WTC11 (cell line): ENCODE data around the gene RHBDL1. TPM values are rescaled to one million over a fixed set of nuclear protein-coding genes. Genes with fewer than 3 reads are reported as not detected.

Experiments
- ATF1 ChIP-seq: sonication (generic); formaldehyde crosslinking; IDR thresholded peaks from 2 replicates; pipeline ENCODE4 v1.8.1; 2023; ENCODE audit warnings: mild to moderate bottlenecking, moderate library complexity, missing genetic modification reagents
- CREB1 ChIP-seq: sonication (generic); formaldehyde crosslinking; IDR thresholded peaks from 2 replicates; pipeline ENCODE4 v1.8.0; 2023; ENCODE audit warnings: mild to moderate bottlenecking, missing genetic modification reagents
- CTCF ChIP-seq: fragments of 200-600 bp; IDR thresholded peaks from 2 replicates; pipeline ENCODE4 v1.8.0; 2022; ENCODE audit warnings: antibody characterized with exemption
- FOXJ3 ChIP-seq: sonication (generic); formaldehyde crosslinking; IDR thresholded peaks from 2 replicates; pipeline ENCODE4 v1.9.0; 2021; ENCODE audit warnings: missing genetic modification reagents, mild to moderate bottlenecking, borderline replicate concordance
- GABPB1 ChIP-seq: sonication (generic); formaldehyde crosslinking; IDR thresholded peaks from 2 replicates; pipeline ENCODE4 v1.8.1; 2023; ENCODE audit warnings: mild to moderate bottlenecking, missing genetic modification reagents
- GRHL2 ChIP-seq: fragments of 250-450 bp; sonication (Bioruptor Pico); IDR thresholded peaks from 2 replicates; pipeline ENCODE4 v1.8.0; 2022; ENCODE audit warnings: mild to moderate bottlenecking, moderate library complexity; ENCODE audit not compliant: insufficient replicate concordance, severe bottlenecking
- GTF2I ChIP-seq: fragments of 250-450 bp; sonication (Bioruptor Pico); conservative IDR thresholded peaks from 2 replicates; pipeline ENCODE4 v1.4.0; 2021; ENCODE audit warnings: mild to moderate bottlenecking
- JAZF1 ChIP-seq: fragments of 250-450 bp; sonication (Bioruptor Pico); IDR thresholded peaks from 2 replicates; pipeline ENCODE4 v1.9.0; 2021; ENCODE audit warnings: moderate library complexity, mild to moderate bottlenecking, inconsistent platforms
- MLX ChIP-seq: sonication (generic); formaldehyde crosslinking; IDR thresholded peaks from 2 replicates; pipeline ENCODE4 v1.8.1; 2023; ENCODE audit warnings: mild to moderate bottlenecking, missing genetic modification reagents, moderate library complexity
- NFATC4 ChIP-seq: fragments of 250-450 bp; sonication (Bioruptor Pico); IDR thresholded peaks from 2 replicates; pipeline ENCODE4 v1.9.0; 2021; ENCODE audit warnings: mild to moderate bottlenecking
- NR1H2 ChIP-seq: sonication (generic); formaldehyde crosslinking; IDR thresholded peaks from 2 replicates; pipeline ENCODE4 v1.9.0; 2021; ENCODE audit warnings: mild to moderate bottlenecking, moderate library complexity, missing genetic modification reagents
- NR2C2 ChIP-seq: sonication (generic); formaldehyde crosslinking; IDR thresholded peaks from 2 replicates; pipeline ENCODE4 v1.8.0; 2022; ENCODE audit warnings: mild to moderate bottlenecking, missing genetic modification reagents
- ZBTB21 ChIP-seq: sonication (generic); formaldehyde crosslinking; IDR thresholded peaks from 2 replicates; pipeline ENCODE4 v1.8.1; 2023; ENCODE audit warnings: mild to moderate bottlenecking, missing genetic modification reagents, borderline replicate concordance
- total RNA-seq: library from RNA; stranded (reverse); gene quantifications from 3 replicates; pipeline ENCODE4 v1.2.3, GENCODE V29; 2021
- TF ChIP-seq, protein P1 (sequence below): sonication (generic); formaldehyde crosslinking; IDR thresholded peaks from 2 replicates; pipeline ENCODE4 v1.8.1; 2023; ENCODE audit warnings: mild to moderate bottlenecking, missing genetic modification reagents
- TF ChIP-seq, protein P2 (sequence below): fragments of 250-450 bp; sonication (Bioruptor Pico); IDR thresholded peaks from 2 replicates; pipeline ENCODE4 v1.9.0; 2021; ENCODE audit warnings: mild to moderate bottlenecking
- TF ChIP-seq, protein P3 (sequence below): sonication (generic); formaldehyde crosslinking; IDR thresholded peaks from 2 replicates; pipeline ENCODE4 v1.8.0; 2023; ENCODE audit warnings: missing genetic modification reagents, mild to moderate bottlenecking, borderline replicate concordance
- TF ChIP-seq, protein P4 (sequence below): sonication (generic); formaldehyde crosslinking; IDR thresholded peaks from 2 replicates; pipeline ENCODE4 v1.8.1; 2022; ENCODE audit warnings: mild to moderate bottlenecking, moderate library complexity, missing genetic modification reagents
- TF ChIP-seq, protein P5 (sequence below): sonication (generic); formaldehyde crosslinking; IDR thresholded peaks from 2 replicates; pipeline ENCODE4 v1.8.1; 2022; ENCODE audit warnings: low read depth, missing genetic modification reagents, borderline replicate concordance
- TF ChIP-seq, protein P6 (sequence below): sonication (generic); formaldehyde crosslinking; IDR thresholded peaks from 2 replicates; pipeline ENCODE4 v1.8.1; 2022; ENCODE audit warnings: missing genetic modification reagents, borderline replicate concordance
- TF ChIP-seq, protein P7 (sequence below): sonication (generic); formaldehyde crosslinking; IDR thresholded peaks from 2 replicates; pipeline ENCODE4 v1.8.0; 2023; ENCODE audit warnings: missing genetic modification reagents

RHBDL1 gene
- total RNA-seq, 1 experiment from 2014 or later, result 8.2 TPM

GRCh38 chr16:700684-701584, 25.5 kb downstream of the RHBDL1 start (continued):
- TF ChIP-seq, protein P1, sequence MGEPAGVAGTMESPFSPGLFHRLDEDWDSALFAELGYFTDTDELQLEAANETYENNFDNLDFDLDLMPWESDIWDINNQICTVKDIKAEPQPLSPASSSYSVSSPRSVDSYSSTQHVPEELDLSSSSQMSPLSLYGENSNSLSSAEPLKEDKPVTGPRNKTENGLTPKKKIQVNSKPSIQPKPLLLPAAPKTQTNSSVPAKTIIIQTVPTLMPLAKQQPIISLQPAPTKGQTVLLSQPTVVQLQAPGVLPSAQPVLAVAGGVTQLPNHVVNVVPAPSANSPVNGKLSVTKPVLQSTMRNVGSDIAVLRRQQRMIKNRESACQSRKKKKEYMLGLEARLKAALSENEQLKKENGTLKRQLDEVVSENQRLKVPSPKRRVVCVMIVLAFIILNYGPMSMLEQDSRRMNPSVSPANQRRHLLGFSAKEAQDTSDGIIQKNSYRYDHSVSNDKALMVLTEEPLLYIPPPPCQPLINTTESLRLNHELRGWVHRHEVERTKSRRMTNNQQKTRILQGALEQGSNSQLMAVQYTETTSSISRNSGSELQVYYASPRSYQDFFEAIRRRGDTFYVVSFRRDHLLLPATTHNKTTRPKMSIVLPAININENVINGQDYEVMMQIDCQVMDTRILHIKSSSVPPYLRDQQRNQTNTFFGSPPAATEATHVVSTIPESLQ, result no peak
- TF ChIP-seq, protein P2, sequence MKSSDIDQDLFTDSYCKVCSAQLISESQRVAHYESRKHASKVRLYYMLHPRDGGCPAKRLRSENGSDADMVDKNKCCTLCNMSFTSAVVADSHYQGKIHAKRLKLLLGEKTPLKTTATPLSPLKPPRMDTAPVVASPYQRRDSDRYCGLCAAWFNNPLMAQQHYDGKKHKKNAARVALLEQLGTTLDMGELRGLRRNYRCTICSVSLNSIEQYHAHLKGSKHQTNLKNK (CRISPR knock-in tag), result no peak
- TF ChIP-seq, protein P3, sequence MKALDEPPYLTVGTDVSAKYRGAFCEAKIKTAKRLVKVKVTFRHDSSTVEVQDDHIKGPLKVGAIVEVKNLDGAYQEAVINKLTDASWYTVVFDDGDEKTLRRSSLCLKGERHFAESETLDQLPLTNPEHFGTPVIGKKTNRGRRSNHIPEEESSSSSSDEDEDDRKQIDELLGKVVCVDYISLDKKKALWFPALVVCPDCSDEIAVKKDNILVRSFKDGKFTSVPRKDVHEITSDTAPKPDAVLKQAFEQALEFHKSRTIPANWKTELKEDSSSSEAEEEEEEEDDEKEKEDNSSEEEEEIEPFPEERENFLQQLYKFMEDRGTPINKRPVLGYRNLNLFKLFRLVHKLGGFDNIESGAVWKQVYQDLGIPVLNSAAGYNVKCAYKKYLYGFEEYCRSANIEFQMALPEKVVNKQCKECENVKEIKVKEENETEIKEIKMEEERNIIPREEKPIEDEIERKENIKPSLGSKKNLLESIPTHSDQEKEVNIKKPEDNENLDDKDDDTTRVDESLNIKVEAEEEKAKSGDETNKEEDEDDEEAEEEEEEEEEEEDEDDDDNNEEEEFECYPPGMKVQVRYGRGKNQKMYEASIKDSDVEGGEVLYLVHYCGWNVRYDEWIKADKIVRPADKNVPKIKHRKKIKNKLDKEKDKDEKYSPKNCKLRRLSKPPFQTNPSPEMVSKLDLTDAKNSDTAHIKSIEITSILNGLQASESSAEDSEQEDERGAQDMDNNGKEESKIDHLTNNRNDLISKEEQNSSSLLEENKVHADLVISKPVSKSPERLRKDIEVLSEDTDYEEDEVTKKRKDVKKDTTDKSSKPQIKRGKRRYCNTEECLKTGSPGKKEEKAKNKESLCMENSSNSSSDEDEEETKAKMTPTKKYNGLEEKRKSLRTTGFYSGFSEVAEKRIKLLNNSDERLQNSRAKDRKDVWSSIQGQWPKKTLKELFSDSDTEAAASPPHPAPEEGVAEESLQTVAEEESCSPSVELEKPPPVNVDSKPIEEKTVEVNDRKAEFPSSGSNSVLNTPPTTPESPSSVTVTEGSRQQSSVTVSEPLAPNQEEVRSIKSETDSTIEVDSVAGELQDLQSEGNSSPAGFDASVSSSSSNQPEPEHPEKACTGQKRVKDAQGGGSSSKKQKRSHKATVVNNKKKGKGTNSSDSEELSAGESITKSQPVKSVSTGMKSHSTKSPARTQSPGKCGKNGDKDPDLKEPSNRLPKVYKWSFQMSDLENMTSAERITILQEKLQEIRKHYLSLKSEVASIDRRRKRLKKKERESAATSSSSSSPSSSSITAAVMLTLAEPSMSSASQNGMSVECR (CRISPR knock-in tag), result peak; percentile 97; the same call in 1 of the 2 replicates
- TF ChIP-seq CTCF (no peak), GABPB1 (CRISPR knock-in tag) (0 out of 2 replicates have a peak, but pooled peaks have one; percentile 15), NFATC4 (no peak), ATF1 (CRISPR knock-in tag) (peak; percentile 84; the same call in 1 of the 2 replicates), CREB1 (CRISPR knock-in tag) (no peak), GRHL2 (CRISPR knock-in tag) (no peak), ZBTB21 (0 out of 2 replicates have a peak, but pooled peaks have one; percentile 40), NR2C2 (0 out of 2 replicates have a peak, but pooled peaks have one; percentile 63), GTF2I (no peak), MLX (CRISPR knock-in tag) (peak; percentile 91; the same call in 1 of the 2 replicates), JAZF1 (CRISPR knock-in tag) (no peak), FOXJ3 (CRISPR knock-in tag) (no peak), NR1H2 (CRISPR knock-in tag) (no peak)
- TF ChIP-seq, protein P4, sequence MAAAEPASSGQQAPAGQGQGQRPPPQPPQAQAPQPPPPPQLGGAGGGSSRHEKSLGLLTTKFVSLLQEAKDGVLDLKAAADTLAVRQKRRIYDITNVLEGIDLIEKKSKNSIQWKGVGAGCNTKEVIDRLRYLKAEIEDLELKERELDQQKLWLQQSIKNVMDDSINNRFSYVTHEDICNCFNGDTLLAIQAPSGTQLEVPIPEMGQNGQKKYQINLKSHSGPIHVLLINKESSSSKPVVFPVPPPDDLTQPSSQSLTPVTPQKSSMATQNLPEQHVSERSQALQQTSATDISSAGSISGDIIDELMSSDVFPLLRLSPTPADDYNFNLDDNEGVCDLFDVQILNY (CRISPR knock-in tag), result peak; percentile 96
- TF ChIP-seq, protein P5, sequence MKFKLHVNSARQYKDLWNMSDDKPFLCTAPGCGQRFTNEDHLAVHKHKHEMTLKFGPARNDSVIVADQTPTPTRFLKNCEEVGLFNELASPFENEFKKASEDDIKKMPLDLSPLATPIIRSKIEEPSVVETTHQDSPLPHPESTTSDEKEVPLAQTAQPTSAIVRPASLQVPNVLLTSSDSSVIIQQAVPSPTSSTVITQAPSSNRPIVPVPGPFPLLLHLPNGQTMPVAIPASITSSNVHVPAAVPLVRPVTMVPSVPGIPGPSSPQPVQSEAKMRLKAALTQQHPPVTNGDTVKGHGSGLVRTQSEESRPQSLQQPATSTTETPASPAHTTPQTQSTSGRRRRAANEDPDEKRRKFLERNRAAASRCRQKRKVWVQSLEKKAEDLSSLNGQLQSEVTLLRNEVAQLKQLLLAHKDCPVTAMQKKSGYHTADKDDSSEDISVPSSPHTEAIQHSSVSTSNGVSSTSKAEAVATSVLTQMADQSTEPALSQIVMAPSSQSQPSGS (CRISPR knock-in tag), result no peak
- TF ChIP-seq, protein P6, sequence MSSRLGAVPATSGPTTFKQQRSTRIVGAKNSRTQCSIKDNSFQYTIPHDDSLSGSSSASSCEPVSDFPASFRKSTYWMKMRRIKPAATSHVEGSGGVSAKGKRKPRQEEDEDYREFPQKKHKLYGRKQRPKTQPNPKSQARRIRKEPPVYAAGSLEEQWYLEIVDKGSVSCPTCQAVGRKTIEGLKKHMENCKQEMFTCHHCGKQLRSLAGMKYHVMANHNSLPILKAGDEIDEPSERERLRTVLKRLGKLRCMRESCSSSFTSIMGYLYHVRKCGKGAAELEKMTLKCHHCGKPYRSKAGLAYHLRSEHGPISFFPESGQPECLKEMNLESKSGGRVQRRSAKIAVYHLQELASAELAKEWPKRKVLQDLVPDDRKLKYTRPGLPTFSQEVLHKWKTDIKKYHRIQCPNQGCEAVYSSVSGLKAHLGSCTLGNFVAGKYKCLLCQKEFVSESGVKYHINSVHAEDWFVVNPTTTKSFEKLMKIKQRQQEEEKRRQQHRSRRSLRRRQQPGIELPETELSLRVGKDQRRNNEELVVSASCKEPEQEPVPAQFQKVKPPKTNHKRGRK (CRISPR knock-in tag), result no peak
- TF ChIP-seq, protein P7, sequence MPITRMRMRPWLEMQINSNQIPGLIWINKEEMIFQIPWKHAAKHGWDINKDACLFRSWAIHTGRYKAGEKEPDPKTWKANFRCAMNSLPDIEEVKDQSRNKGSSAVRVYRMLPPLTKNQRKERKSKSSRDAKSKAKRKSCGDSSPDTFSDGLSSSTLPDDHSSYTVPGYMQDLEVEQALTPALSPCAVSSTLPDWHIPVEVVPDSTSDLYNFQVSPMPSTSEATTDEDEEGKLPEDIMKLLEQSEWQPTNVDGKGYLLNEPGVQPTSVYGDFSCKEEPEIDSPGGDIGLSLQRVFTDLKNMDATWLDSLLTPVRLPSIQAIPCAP (CRISPR knock-in tag), result peak; percentile 78; the same call in 1 of the 2 replicates
